HG03025 (cell line): ENCODE measurements around the gene SORCS2.
"Not testable (repeated sequence)": the region's sequence is repeated elsewhere in the genome, so short reads cannot be mapped to it uniquely, and the experiment has no call there.

ENCODE experiments used
- ATAC-seq: cut with Tn5 transposase; IDR thresholded peaks from one replicate; pipeline ENCODE4 v1.9.1; 2021; ENCODE audit warnings: mild to moderate bottlenecking, moderate library complexity; ENCODE audit not compliant: unreplicated experiment, low FRiP score

SORCS2 gene

GRCh38 chr4:7553280-7553679, 360.9 kb downstream of the SORCS2 start:
- ATAC-seq = no peak

GRCh38 chr4:7554905-7555304, 362.6 kb downstream of the SORCS2 start:
- no peak for ATAC-seq

- no peak for ATAC-seq
Observed at GRCh38 chr4:7556558-7556957, 364.2 kb downstream of the SORCS2 start.

GRCh38 chr4:7557456-7557855, 365.1 kb downstream of the SORCS2 start:
- ATAC-seq = no peak

- ATAC-seq = no peak
Observed at GRCh38 chr4:7558436-7558835, 366.1 kb downstream of the SORCS2 start.

- no peak for ATAC-seq
Observed at GRCh38 chr4:7559316-7559715, 367.0 kb downstream of the SORCS2 start.

GRCh38 chr4:7559741-7560395, 367.5 kb downstream of the SORCS2 start:
- no peak for ATAC-seq

GRCh38 chr4:7561557-7561956, 369.2 kb downstream of the SORCS2 start:
- no peak for ATAC-seq

GRCh38 chr4:7564242-7564641, 371.9 kb downstream of the SORCS2 start:
- ATAC-seq = no peak

- no peak for ATAC-seq
Observed at GRCh38 chr4:7565483-7565882, 373.1 kb downstream of the SORCS2 start.

- ATAC-seq = no peak
Observed at GRCh38 chr4:7569810-7570783, 377.8 kb downstream of the SORCS2 start.

GRCh38 chr4:7571001-7571400, 378.7 kb downstream of the SORCS2 start:
- no peak for ATAC-seq

- ATAC-seq = no peak
Observed at GRCh38 chr4:7571701-7572100, 379.4 kb downstream of the SORCS2 start.

GRCh38 chr4:7572894-7573293, 380.6 kb downstream of the SORCS2 start:
- no peak for ATAC-seq

GRCh38 chr4:7573576-7574091, 381.3 kb downstream of the SORCS2 start:
- ATAC-seq = no peak

GRCh38 chr4:7574287-7575014, 382.1 kb downstream of the SORCS2 start:
- ATAC-seq = no peak

GRCh38 chr4:7575426-7575825, 383.1 kb downstream of the SORCS2 start:
- no peak for ATAC-seq

GRCh38 chr4:7577361-7578039, 385.2 kb downstream of the SORCS2 start:
- not testable (repeated sequence) for ATAC-seq

GRCh38 chr4:7581477-7581876, 389.1 kb downstream of the SORCS2 start:
- ATAC-seq = no peak
